MM.1S (cell line): ENCODE results near the gene PPM1E.

ENCODE experiments used
- EZH2 ChIP-seq: fragments of 300-600 bp; sonication (generic); optimal IDR thresholded peaks from 2 replicates; pipeline ENCODE3; 2017; ENCODE audit warnings: low read depth, mild to moderate bottlenecking, antibody characterized with exemption, low read length, mixed read lengths
- EZH2phosphoT487 ChIP-seq: fragments of 300-600 bp; sonication (generic); IDR thresholded peaks from 2 replicates; pipeline ENCODE4 v1.6.1; 2018; ENCODE audit warnings: antibody characterized with exemption, low read length
- TF ChIP-seq, protein P1 (sequence below): fragments of 300-600 bp; sonication (generic); IDR thresholded peaks from 2 replicates; pipeline ENCODE4 v1.5.1; 2016; ENCODE audit warnings: antibody characterized with exemption, low read length, mixed read lengths

DNA sequence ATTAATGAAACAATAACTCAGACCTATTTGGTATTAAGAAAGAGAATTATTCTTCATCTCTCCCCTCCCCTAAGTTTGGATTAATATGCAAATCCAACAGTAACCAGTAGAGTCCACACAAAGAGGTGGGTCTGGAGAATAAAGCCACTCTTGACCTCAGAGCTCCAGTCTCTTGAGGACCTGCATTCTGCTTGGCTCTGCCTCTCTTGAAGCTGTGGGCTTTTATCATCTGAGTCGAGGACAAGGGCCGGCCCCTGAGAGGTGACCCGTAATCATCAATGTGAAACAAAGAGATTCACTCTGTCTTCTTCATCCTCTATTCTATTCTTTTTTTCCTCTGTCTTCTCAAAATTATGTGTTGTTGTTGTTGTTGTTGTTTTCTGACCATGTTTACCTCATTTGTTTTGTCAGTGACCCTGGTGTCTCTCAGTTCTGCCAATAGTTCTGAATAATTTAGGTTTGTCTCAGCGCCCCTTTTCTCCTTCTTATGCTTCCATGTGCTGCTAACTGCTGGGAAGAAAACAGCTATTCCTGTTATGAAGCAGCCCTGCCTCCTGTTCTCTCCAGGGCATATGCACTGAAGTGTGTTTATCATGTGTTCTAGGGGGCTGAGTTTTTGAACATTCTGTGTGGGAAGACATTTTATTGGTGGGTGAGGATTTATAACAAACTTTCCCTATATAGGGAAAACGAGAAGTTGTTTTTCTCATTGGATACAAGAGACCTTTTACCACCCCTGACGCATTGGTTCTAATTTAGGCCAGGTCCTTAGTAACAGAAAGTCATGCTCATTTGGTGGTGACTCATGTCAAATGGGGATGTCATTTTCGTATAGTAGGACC, 215.2 kb downstream of the PPM1E start:
- TF ChIP-seq EZH2phosphoT487 = no peak
- TF ChIP-seq, protein P1, sequence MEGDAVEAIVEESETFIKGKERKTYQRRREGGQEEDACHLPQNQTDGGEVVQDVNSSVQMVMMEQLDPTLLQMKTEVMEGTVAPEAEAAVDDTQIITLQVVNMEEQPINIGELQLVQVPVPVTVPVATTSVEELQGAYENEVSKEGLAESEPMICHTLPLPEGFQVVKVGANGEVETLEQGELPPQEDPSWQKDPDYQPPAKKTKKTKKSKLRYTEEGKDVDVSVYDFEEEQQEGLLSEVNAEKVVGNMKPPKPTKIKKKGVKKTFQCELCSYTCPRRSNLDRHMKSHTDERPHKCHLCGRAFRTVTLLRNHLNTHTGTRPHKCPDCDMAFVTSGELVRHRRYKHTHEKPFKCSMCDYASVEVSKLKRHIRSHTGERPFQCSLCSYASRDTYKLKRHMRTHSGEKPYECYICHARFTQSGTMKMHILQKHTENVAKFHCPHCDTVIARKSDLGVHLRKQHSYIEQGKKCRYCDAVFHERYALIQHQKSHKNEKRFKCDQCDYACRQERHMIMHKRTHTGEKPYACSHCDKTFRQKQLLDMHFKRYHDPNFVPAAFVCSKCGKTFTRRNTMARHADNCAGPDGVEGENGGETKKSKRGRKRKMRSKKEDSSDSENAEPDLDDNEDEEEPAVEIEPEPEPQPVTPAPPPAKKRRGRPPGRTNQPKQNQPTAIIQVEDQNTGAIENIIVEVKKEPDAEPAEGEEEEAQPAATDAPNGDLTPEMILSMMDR = no peak
- TF ChIP-seq EZH2 = no peak
